Activated T-helper 1 cell treated with anti-CD3 and anti-CD28 coated beads, Interleukin-2, amount 50 U/mL, for 16 hours (primary cell): ENCODE data around the gene PDE4D.

Experiments
- DNase-seq, 2 donors: peaks; one replicate each; pipeline ENCODE4 v3.0.0-alpha.2; 2020; ENCODE audit warnings: low read depth in 1 of 2, low spot score in 1 of 2

The PDE4D gene

GRCh38 chr5:59268756-59269415 is 624.6 kb downstream of the PDE4D start:
- DNase-seq = no peak

- no peak for DNase-seq
Measured at GRCh38 chr5:59267033-59267432, 626.5 kb downstream of the PDE4D start.

- DNase-seq = no peak
Measured at GRCh38 chr5:59266410-59266809, 627.1 kb downstream of the PDE4D start.

GRCh38 chr5:59264639-59265245 is 628.8 kb downstream of the PDE4D start:
- DNase-seq = no peak

- no peak for DNase-seq
Measured at GRCh38 chr5:59264013-59264412, 629.5 kb downstream of the PDE4D start.

GRCh38 chr5:59261969-59262368 is 631.6 kb downstream of the PDE4D start:
- DNase-seq = no peak

- DNase-seq = no peak
Measured at GRCh38 chr5:59260973-59261372, 632.6 kb downstream of the PDE4D start.

GRCh38 chr5:59260200-59260599 is 633.3 kb downstream of the PDE4D start:
- DNase-seq = no peak

- DNase-seq = no peak
Measured at GRCh38 chr5:59259237-59259636, 634.3 kb downstream of the PDE4D start.

- no peak for DNase-seq
Measured at GRCh38 chr5:59257488-59258400, 635.8 kb downstream of the PDE4D start.

- DNase-seq = no peak
Measured at GRCh38 chr5:59256331-59256730, 637.2 kb downstream of the PDE4D start.

- no peak for DNase-seq
Measured at GRCh38 chr5:59254055-59254687, 639.4 kb downstream of the PDE4D start.

GRCh38 chr5:59253625-59254024 is 639.9 kb downstream of the PDE4D start:
- DNase-seq = no peak

- no peak for DNase-seq
Measured at GRCh38 chr5:59251627-59252026, 641.9 kb downstream of the PDE4D start.

GRCh38 chr5:59249726-59250125 is 643.8 kb downstream of the PDE4D start:
- DNase-seq = no peak

GRCh38 chr5:59249160-59249559 is 644.4 kb downstream of the PDE4D start:
- DNase-seq = no peak

- no peak for DNase-seq
Measured at GRCh38 chr5:59246882-59247281, 646.6 kb downstream of the PDE4D start.

GRCh38 chr5:59246145-59246869 is 647.2 kb downstream of the PDE4D start:
- no peak for DNase-seq

GRCh38 chr5:59245198-59245597 is 648.3 kb downstream of the PDE4D start:
- no peak for DNase-seq

- no peak for DNase-seq
Measured at GRCh38 chr5:59241552-59241951, 652.0 kb downstream of the PDE4D start.

GRCh38 chr5:59241119-59241518 is 652.4 kb downstream of the PDE4D start:
- no peak for DNase-seq
